Stimulated activated CD8-positive, alpha-beta memory T cell treated with anti-CD3 and anti-CD28 coated beads, Interleukin-2, amount 100 ng/mL, for 1 hour (primary cell): ENCODE data around the gene INPP5A.
"Not testable (repeated sequence)": the region's sequence is repeated elsewhere in the genome, so short reads cannot be mapped to it uniquely, and the experiment has no call there.

ENCODE experiments used
- DNase-seq, 2 donors: peaks; one replicate each; pipeline ENCODE4 v3.0.0-alpha.2; 2020; ENCODE audit warnings: low read depth in 2 of 2

Gene INPP5A

GRCh38 chr10:132597654-132598053 is 60.1 kb downstream of the INPP5A start:
- no peak for DNase-seq

GRCh38 chr10:132599023-132599618 is 61.5 kb downstream of the INPP5A start:
- DNase-seq = not testable (repeated sequence)

- no peak for DNase-seq
Observed at GRCh38 chr10:132599732-132600131, 62.1 kb downstream of the INPP5A start.

- no peak for DNase-seq
Observed at GRCh38 chr10:132600416-132600815, 62.8 kb downstream of the INPP5A start.

- no peak for DNase-seq
Observed at GRCh38 chr10:132601567-132601966, 64.0 kb downstream of the INPP5A start.

GRCh38 chr10:132602614-132603013 is 65.0 kb downstream of the INPP5A start:
- no peak for DNase-seq

GRCh38 chr10:132603851-132604533 is 66.4 kb downstream of the INPP5A start:
- DNase-seq = no peak

GRCh38 chr10:132604686-132605085 is 67.1 kb downstream of the INPP5A start:
- no peak for DNase-seq

GRCh38 chr10:132605390-132605789 is 67.8 kb downstream of the INPP5A start:
- no peak for DNase-seq

- no peak for DNase-seq
Observed at GRCh38 chr10:132606031-132606491, 68.5 kb downstream of the INPP5A start.

- DNase-seq = no peak
Observed at GRCh38 chr10:132606536-132607316, 69.1 kb downstream of the INPP5A start.

GRCh38 chr10:132607491-132607890 is 69.9 kb downstream of the INPP5A start:
- DNase-seq = no peak

- DNase-seq = no peak
Observed at GRCh38 chr10:132607961-132608495, 70.4 kb downstream of the INPP5A start.

GRCh38 chr10:132608511-132609195 is 71.1 kb downstream of the INPP5A start:
- no peak for DNase-seq

GRCh38 chr10:132609211-132609610 is 71.6 kb downstream of the INPP5A start:
- no peak for DNase-seq

GRCh38 chr10:132610071-132610701 is 72.6 kb downstream of the INPP5A start:
- no peak for DNase-seq

- no peak for DNase-seq
Observed at GRCh38 chr10:132611026-132611910, 73.7 kb downstream of the INPP5A start.

GRCh38 chr10:132611986-132612385 is 74.4 kb downstream of the INPP5A start:
- no peak for DNase-seq

- no peak for DNase-seq
Observed at GRCh38 chr10:132612571-132613504, 75.3 kb downstream of the INPP5A start.
